Left renal cortex interstitium (tissue), 4 donors: ENCODE data around the gene LRP11. TPM values are rescaled to one million over a fixed set of nuclear protein-coding genes. Genes with fewer than 3 reads are reported as not detected.
"Not testable (repeated sequence)": the region's sequence is repeated elsewhere in the genome, so short reads cannot be mapped to it uniquely, and the experiment has no call there.

Experiments used
- DNase-seq, 4 donors: peaks; one replicate each; pipeline ENCODE4 v3.0.0-alpha.2; 2013; ENCODE audit warnings: low read depth in 4 of 4, low spot score in 2 of 4, missing footprints in 1 of 4
- polyA plus RNA-seq, 4 donors: library from polyadenylated mRNA; unstranded; fragments of 120-200 nt; gene quantifications; one replicate each; pipeline ENCODE4 v1.2.1, GENCODE V29; 2013; ENCODE audit not compliant: insufficient read length in 4 of 4

LRP11 gene
- polyA plus RNA-seq, 4 donors = 33.0 to 36.0 (median 34.0) TPM

- no peak for DNase-seq
These were observed 12.2 kb upstream of the LRP11 start for GRCh38 chr6:149876241-149876933.

DNA sequence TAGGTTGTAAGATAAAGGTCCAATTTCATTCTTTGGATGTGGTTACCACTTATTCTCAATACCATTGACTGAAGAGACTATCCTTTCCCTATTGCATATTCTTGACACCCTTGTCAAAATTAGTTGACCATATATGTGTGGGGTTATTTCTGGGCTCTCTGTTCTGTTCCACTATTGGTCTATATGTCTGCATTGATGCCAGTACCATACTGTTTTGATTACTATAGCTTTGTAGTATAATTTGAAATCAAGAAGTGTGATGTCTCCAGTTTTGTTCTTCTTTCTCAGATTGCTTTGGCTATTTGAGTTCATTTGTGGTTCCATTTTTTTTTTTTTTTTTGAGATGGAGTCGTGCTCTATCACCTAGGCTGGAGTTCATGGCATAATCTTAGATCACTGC, 8.1 kb upstream of the LRP11 start:
- no peak for DNase-seq

DNA sequence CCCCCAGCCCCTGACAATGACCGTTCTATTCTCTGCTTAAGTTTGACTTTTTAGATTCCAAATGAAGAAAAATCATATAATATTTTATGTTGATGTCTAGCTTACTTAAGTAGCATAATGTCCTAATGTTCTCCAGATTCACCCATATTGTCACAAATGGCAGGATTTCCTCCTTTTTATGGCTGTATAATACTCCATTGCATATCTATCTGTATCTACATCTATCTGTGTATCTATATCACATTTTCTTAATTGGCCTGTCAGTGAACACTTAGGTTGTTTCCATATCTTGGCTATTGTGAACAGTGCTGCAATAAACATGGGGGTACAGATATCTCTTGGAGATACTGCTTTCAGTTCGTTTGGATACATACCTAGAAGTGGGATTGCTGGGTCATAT, 7.0 kb upstream of the LRP11 start:
- DNase-seq = no peak

GRCh38 chr6:149869275-149869892, 5.2 kb upstream of the LRP11 start:
- no peak for DNase-seq

- no peak for DNase-seq
These were observed 3.9 kb upstream of the LRP11 start for GRCh38 chr6:149867876-149868640.

- peak in 3 of 4 donors; percentile 27 to 65 (median 36) for DNase-seq
These were observed 698 bp upstream of the LRP11 start for GRCh38 chr6:149864578-149865535.

- DNase-seq = peak in 3 of 4 donors; percentile 31 to 61 (median 55)
These were observed 1.0 kb downstream of the LRP11 start for GRCh38 chr6:149862922-149863697.

DNA sequence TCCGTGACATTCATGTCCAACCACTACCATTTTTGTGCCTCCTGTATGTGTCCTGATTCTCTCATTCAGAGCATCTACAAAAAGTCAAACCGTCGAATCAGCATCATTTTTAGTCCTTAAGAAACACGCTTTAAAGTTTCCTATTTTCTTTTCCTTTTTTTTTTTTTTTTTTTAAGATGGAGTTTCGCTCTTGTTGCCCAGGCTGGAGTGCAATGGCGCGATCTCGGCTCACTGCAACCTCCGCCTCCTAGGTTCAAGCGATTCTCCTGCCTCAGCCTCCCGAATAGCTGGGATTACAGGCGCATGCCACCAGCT, 1.8 kb downstream of the LRP11 start:
- DNase-seq = not testable (repeated sequence)

DNA sequence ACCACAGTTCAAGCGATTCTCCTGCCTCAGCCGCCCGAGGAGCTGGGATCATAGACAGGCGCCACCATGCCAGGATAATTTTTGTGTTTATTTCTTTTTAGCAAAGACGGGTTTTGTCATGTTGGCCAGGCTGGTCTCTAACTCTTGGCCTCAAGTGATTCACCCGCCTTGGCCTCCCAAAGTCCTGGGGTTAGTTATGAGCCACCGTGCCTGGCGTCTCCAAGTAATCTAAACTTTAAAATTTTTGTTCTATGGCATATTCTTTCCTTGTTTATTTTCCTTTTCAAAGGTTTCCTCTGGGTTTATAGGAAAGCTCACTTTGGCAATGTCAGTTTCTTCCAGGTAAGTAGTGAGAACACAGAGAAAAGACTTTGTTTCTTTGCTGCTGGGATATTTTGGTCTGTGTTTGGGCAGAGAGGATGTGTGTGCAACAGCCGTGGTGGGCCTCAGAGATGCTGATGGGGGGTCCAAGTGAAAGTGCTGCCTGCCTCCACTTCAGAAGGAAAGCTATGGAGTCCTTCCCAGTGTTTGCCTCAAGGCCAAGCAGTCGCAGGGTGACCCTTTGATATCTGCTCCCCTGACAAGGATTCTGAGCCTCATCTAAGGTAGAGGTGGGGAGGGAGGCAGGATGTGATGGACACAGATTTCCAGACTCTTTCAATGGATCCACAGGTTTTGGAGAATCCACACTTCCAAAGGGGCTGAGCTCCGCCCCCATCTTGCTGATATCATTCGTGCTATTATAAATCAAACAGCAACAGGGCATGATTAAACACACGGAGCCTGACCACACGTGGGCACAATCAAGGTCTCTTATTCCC, 2.3 kb downstream of the LRP11 start:
- no peak for DNase-seq

DNA sequence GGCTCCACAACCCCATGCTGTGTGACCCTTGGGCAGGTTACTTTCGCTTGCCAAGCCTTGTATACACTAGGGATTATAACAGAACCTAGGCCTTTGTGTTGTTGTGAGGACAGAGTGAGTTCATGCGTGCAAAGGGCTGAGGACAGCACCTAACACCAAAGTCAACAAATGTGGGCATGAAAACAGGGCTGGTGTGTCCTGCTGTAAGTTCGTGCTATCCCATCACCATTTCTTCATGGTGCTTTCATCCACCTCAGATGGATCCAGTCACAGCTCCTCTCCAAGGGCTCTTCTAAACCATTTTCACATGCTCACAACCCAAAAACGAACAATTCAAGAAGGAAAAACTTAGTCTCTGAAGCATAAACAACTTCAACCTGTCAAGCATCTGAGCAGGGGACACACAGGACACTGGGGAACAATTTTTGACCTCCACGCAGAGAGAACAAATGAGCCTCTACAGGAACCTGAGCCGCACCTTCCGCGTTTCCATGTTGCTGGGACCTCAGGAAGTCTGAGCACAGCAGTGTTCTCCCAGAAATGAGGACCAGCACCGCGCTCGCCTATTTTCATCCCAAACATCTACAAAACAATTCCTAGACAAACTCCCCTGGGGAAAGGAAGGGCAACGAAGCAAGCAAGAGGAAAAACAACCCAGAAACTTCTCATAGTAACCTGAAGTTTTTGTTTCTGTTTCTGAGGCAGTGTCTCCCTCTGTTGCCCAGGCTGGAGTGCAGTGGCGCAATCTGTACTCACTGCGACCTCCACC, 3.1 kb downstream of the LRP11 start:
- no peak for DNase-seq

- DNase-seq = no peak
These were observed 3.7 kb downstream of the LRP11 start for GRCh38 chr6:149860513-149860833.

- no peak for DNase-seq
These were observed 4.2 kb downstream of the LRP11 start for GRCh38 chr6:149859938-149860337.

- no peak for DNase-seq
These were observed 4.8 kb downstream of the LRP11 start for GRCh38 chr6:149859368-149859767.

GRCh38 chr6:149857541-149857940, 6.6 kb downstream of the LRP11 start:
- no peak for DNase-seq

DNA sequence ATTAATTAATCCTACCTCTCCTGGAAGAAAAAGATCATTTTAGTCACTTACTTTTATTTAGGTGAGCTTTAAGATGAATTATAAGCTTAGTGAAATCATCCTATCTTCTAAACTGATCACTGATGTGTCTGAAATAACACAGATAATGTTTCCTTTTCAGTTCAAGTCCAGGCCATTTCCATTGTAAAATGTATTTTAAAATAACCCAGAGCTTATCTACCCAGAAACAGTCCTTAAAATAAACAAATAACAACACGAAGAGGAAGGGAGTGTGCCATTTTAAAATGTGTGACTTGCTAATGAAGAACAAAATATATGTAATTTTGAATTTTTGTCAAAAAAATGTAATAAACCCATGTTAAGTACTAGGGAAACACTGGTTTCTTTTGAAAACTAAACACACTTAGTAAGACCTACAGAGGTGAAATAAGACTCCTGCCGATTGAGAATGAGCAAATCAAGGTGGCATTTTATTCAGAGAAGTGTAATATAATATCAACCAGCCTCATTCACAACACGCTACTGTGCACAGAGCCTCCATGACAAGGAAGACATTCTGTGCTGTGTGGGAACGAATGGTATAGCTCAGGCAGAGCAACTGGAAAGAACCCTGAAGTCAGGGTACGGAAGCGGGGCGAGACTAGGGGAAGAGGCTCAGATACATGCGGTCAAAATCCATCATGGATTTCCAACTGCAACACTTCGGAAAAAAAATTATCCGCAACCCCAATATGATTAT, 7.7 kb downstream of the LRP11 start:
- no peak for DNase-seq

GRCh38 chr6:149855741-149856140, 8.4 kb downstream of the LRP11 start:
- no peak for DNase-seq

GRCh38 chr6:149855040-149855654, 9.0 kb downstream of the LRP11 start:
- no peak for DNase-seq
